ENCODE measurements around the gene PTPRT. TPM values are rescaled to one million over a fixed set of nuclear protein-coding genes. Genes with fewer than 3 reads are reported as not detected.

PTPRT gene
- total RNA-seq, 4 donors from 2014 or later: 0.04 TPM; not detected in 3

GRCh38 chr20:42155586-42155985 is 1034.1 kb downstream of the PTPRT start:
- no peaks in the 10 kb centered on the region for H3K4me1 ChIP-seq
- no peaks in the 10 kb centered on the region for H3K9me3 ChIP-seq
- no peak for TF ChIP-seq POLR2AphosphoS5 (IDR thresholded peaks at IDR 0.05)
- TF ChIP-seq POLR2A (IDR thresholded peaks at IDR 0.05): no peak
- no peak for TF ChIP-seq EP300 (IDR thresholded peaks at IDR 0.05)
- TF ChIP-seq CTCF (IDR thresholded peaks at IDR 0.05): no peak
- WGBS, 2 donors (ENCODE audit: low coverage in 1 of 2): 68 to 79% methylated on average over 4 of the region's 4 CpGs
- H3K36me3 ChIP-seq: no peaks in the 10 kb centered on the region
- peaks cover 15% of the 10 kb centered on the region for H3K27me3 ChIP-seq
- H3K4me3 ChIP-seq: no peak overlapping the region
- no peak for ATAC-seq
- no peak overlapping the region for H3K27ac ChIP-seq

- Histone ChIP-seq H3K4me3 (no peak overlapping the region), H3K36me3 (no peaks in the 10 kb centered on the region), H3K4me1 (no peaks in the 10 kb centered on the region), H3K27me3 (peaks cover 15% of the 10 kb centered on the region), H3K27ac (no peak overlapping the region), H3K9me3 (no peaks in the 10 kb centered on the region)
- 67 to 76% methylated on average over 5 to 6 of the region's 6 CpGs for WGBS, 2 donors (ENCODE audit: low coverage in 1 of 2)
- TF ChIP-seq POLR2AphosphoS5 (IDR thresholded peaks at IDR 0.05) (no peak), CTCF (IDR thresholded peaks at IDR 0.05) (no peak), EP300 (IDR thresholded peaks at IDR 0.05) (no peak), POLR2A (IDR thresholded peaks at IDR 0.05) (no peak)
- ATAC-seq: no peak
These were observed 1037.1 kb downstream of the PTPRT start for GRCh38 chr20:42152575-42152974.

DNA sequence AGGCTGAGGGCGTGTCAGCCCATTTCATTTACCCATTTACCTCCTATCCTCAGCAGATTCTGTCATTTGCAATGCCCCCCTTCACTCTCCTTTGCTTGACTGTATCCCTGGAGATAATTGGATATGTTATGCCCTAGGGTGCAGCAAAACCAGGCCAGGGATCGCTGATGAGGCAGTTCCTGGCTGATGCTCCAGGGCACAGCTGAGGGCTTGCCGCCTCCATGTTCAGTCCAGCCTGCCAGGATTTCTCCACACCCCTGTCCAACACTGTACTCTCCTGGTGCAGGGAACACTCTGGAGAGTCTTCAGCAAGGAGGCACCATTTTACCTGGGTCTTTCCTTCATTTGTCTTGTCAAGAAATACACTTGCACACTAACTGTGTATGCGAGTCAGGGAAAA is 1039.5 kb downstream of the PTPRT start:
- Histone ChIP-seq H3K4me1 (no peaks in the 10 kb centered on the region), H3K36me3 (no peaks in the 10 kb centered on the region), H3K4me3 (no peak overlapping the region), H3K27me3 (peaks cover 5% of the 10 kb centered on the region), H3K27ac (no peak overlapping the region), H3K9me3 (no peaks in the 10 kb centered on the region)
- no peak for ATAC-seq
- 88 to 90% methylated on average over 2 to 3 of the region's 4 CpGs for WGBS, 2 donors (ENCODE audit: low coverage in 1 of 2)
- no peak for TF ChIP-seq EP300 (IDR thresholded peaks at IDR 0.05)
- no peak for TF ChIP-seq CTCF (IDR thresholded peaks at IDR 0.05)
- no peak for TF ChIP-seq POLR2A (IDR thresholded peaks at IDR 0.05)
- TF ChIP-seq POLR2AphosphoS5 (IDR thresholded peaks at IDR 0.05): no peak

GRCh38 chr20:42138729-42139128 is 1051.0 kb downstream of the PTPRT start:
- Histone ChIP-seq H3K36me3 (no peaks in the 10 kb centered on the region), H3K4me1 (no peaks in the 10 kb centered on the region), H3K4me3 (no peak overlapping the region), H3K27me3 (peaks cover 5% of the 10 kb centered on the region), H3K27ac (no peak overlapping the region), H3K9me3 (no peaks in the 10 kb centered on the region)
- no peak for TF ChIP-seq POLR2AphosphoS5 (IDR thresholded peaks at IDR 0.05)
- ATAC-seq: no peak
- whole genome bisulfite sequencing, 2 donors (ENCODE audit: low coverage in 1 of 2): 49 to 50% methylated on average over 3 to 4 of the region's 4 CpGs

GRCh38 chr20:42134265-42135098 is 1055.2 kb downstream of the PTPRT start:
- Histone ChIP-seq H3K36me3 (no peaks in the 10 kb centered on the region), H3K27me3 (peaks cover 6% of the 10 kb centered on the region), H3K4me3 (no peak overlapping the region), H3K4me1 (no peaks in the 10 kb centered on the region), H3K9me3 (no peaks in the 10 kb centered on the region), H3K27ac (no peak overlapping the region)
- 75 to 86% methylated on average over 4 to 5 of the region's 5 CpGs for WGBS, 2 donors (ENCODE audit: low coverage in 1 of 2)
- no peak for ATAC-seq
- TF ChIP-seq CTCF (IDR thresholded peaks at IDR 0.05) (no peak), POLR2AphosphoS5 (IDR thresholded peaks at IDR 0.05) (no peak), EP300 (IDR thresholded peaks at IDR 0.05) (no peak), POLR2A (IDR thresholded peaks at IDR 0.05) (no peak)

Data from gastroesophageal sphincter (tissue), 4 donors.